NCI-H82 treated with DMSO at 0.1 percent for 48 hours (cell line): ENCODE data around the gene MINK1.
"Not testable (repeated sequence)": the region's sequence is repeated elsewhere in the genome, so short reads cannot be mapped to it uniquely, and the experiment has no call there.

Source experiments
- DNase-seq: peaks from one replicate; lab custom pipeline; 2025; ENCODE audit not compliant: unreplicated experiment; lab: John Stamatoyannopoulos, UW

The MINK1 gene

DNA sequence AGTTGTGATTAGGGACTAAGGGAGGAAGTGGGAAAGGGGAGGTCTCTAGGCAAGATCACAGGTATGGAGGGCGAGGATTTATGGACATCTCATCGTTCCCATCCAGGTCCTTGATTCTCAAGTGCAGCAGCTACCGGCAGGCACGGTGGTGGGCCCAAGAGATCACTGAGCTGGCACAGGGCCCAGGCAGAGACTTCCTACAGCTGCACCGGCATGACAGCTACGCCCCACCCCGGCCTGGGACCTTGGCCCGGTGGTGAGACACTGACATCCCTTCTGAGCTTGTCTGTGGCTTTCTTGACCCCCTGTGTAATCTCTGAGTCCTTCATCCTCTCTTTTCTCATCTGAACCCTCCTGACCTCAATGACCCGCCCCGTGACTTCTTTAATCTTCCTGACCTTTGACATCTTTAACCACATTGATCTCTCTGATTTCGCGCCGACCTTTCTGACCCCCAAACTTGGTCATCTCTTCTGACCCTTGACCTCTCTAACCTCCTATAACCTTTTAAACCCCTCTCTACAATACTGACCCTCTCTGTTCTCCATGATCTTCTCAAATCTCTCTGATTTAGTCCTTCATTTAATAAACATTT lies 22.3 kb upstream of the MINK1 start:
- no peak for DNase-seq

DNA sequence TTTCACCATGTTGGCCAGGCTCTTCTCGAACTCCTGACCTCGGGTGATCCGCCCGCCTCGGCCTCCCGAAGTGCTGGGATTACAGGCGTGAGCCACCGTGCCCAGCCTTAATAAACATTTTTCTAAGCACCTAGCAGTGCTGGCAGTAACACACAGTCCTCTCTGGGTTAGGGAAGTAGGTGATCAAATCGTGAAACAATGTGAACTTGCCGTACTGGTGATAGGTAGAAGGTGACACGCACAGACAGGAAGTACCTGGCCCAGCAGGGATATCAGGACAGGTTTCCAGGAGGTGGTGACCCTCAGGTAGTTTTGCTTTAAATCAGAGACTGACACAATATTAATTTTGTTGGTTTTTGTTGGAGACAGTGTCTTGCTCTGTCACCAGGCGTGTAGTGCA lies 21.7 kb upstream of the MINK1 start:
- no peak for DNase-seq

DNA sequence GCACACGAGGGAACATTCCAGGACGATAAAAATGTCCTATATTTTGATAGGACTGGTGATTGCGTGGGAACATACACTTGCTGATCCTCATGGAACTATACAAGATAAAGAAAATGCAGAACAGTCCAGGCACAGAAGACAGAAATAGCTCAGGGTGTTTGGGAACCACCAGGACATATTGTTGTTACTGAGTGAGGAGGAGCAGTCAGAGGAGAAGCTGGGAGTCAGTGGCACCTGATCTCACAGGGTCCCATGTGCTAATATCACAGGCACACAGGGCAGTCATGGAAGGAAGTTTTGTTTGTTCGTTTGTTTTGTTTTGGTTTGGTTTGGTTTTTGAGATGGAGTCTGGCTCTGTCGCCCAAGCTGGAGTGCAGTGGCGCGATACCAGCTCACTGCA lies 20.4 kb upstream of the MINK1 start:
- DNase-seq, result no peak

DNA sequence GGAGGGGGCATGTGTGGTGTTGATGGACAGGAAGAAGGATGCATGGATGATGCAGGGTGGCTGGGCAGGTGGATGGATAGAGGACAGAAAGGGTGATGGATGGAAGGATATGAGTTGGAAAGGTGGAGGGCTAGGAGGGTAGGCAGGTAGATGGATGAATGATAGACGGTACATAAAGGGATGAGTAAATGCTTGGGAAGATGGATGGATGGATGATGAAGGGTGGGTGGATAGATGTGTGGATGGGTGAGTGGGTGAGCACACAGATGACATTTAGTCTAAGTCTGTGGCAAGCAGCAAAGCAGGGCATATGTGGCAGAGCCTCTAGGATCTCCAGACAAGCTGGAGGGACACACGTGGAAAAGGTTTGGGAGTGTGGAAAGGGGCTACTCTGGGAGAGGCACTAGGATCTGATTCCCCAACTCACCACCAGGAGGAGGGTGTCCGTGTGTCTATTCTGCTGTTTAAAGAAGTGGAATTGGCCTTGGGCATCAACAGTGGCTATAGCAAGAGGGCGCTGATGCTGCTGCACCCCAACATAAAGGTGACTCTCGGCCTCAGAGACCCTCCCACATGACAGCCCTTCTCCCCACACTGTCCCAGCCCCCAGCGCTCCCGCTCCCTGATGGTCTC lies 18.0 kb upstream of the MINK1 start:
- DNase-seq, result no peak

DNA sequence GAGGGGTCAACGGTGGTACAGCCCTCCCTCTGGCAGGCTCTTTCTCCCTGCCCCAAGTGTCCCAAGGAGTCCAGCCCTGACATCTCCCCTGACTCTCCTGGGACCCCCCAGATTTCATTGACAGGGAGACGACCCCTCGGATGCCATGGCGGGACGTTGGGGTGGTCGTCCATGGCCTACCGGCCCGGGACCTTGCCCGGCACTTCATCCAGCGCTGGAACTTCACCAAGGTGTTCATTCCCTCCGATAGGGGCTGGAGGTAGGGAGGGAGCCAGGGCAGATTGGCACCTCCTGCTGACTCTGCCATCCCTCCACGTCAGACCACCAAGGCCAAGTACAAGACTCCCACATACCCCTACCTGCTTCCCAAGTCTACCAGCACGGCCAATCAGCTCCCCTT lies 16.3 kb upstream of the MINK1 start:
- DNase-seq, result no peak

DNA sequence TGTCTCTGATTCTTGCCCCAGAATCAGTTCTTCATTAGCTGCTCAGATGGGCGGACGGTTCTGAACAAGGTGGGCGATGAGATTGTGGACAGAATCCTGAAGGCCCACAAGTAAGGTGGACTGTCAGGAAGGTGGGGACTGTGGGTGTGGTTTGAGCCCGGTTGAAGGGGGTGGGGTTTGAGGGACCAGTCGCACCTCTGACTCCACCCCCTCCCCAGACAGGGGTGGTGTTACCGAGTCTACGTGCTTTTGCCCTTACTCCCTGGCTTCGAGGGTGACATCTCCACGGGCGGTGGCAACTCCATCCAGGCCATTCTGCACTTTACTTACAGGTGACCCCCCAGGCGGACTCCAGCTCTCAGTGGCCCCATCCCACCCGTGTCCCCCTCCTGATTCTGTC lies 14.9 kb upstream of the MINK1 start:
- DNase-seq, result no peak

DNA sequence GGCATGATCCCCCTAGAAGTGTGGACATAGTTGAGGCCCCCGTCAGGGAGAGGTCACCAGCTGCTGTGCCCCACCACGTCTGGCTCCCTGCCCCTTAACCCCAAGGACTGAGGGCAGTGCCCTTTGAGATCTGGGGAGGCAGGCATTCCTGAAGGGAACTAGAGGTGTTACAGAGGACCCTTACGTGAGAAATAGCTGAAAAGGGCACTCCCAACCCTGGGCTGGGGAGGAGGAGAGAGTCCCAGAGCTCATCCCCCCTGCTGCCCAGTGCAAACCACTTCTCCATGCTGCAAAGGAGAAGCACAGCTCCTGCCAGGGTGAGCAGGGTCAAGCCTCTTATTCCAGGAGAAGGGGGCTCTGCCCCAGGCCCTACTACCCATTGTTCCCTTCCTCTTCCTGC lies 10.3 kb upstream of the MINK1 start:
- DNase-seq, result no peak

DNA sequence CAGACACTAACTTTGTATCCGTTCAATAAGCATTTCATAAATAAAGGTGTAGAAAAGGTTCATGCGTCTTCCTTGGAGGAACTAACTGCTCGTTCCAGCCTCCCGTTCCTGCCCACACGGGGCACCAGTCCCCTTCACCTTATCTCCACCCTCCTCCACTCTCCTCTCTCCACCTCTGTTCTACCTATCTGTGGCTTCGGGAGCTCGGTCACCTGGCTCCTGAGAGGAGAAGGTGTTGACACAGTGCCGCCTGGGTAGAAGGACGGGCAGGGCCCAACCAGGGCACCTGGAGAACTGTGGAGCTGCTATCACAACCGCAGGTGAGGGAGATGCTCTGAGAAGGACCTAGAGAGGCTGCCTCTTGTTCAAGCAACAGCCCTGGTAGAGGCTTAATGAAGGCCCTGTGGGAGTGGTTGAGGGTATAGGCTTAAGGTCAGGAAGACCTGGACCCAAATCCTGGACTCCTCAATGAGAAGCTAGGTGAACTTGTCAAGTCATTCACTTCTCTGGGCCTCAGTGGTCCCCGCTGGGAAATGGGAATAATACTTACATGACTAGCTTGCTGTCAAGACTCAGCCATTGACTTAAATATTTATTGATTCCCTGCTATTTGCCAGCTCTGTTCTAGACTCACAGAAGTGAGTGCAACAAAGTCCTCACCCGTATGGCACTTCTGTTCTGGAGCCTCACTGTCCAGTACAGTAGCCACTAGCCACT lies 9.6 kb upstream of the MINK1 start:
- no peak for DNase-seq

DNA sequence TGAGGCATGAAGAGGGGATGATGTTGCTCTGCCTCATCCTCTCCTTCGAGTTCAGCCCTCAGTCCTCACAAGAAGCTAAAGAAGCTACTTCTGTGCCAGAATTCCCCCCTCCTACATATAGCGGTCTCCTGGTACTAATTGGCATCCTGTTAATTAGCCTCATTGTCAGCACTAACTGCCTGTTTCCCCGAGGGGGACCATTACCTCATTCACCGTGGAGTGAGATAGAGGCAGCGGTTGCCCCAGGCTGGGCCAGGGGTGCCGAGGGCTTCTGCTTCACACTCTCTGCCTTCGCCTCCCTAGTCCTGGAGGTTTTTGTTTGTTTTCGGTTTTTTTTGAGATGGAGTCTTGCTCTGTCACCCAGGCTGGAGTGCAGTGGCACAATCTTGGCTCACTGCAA lies 5.7 kb upstream of the MINK1 start:
- DNase-seq, result no peak

DNA sequence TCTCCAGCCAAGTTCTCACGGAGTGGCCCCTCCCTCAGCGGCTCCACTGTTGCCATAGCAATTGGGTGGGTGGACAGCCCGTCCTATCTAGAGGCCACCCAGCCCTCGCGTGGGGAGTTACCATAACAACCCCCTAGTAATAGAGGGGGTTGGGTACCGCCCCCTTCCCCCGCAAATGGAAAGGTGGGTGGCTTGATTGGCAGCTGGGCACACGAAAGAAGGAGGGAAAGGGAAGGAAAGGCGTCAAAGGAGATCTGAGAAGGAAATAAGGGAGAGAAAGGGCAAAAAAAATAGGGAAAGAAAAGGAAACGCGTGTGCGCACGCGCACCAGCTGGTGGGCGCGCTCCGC lies 337 bp upstream of the MINK1 start:
- DNase-seq, result not testable (repeated sequence)

DNA sequence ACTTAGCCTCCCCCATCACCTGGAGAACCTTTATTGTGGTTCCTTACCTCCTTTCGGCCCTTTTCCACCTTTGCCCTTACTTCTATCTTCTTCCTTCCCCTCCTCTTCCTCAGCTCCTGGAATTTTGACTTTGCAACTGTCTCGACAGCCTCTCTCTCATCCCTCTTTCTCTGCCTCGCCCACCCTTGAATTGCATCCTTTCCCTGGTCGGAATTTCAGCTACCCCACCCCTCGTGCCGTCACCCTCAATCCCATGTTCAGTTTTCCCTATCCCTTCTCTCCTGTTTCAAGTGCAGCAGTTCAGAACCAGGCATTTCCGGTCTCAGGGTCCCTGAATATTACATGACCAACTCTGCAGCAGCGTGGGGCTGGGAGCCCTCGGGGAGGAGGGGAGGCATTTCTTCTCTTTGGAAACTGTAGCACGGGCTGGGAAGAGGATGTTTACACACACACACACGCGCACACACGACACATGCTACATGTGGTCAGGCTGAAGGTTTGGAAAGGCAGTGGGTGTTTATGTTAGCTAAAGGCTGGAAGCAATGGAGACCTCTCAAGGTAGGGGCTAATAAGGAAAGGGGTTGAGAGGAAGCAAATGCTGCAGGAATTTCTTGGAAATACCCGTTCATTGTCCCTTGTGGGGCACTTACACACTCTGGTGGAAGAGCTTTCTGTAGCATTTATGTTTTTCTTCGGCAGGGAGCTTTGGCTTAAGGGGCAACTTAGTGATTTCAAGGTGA lies 971 bp downstream of the MINK1 start:
- DNase-seq, result peak; percentile 36

DNA sequence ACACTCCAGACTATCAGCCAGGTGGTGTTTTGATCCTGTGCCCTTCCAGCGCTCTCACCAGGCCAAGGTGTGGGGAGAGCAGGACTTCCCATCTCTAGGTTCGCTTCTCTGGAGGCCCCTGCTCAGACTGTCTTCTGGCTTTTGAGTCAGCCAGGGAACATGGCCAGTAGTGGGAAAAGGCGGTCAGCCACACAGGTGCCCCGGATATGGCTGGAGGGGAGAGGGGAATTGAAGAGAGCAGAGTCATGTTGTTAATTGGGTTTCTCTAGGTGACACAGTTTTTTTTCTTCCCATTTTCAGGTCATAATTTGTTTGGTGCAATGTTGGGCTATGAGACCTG lies 1.5 kb downstream of the MINK1 start:
- DNase-seq, result no peak

DNA sequence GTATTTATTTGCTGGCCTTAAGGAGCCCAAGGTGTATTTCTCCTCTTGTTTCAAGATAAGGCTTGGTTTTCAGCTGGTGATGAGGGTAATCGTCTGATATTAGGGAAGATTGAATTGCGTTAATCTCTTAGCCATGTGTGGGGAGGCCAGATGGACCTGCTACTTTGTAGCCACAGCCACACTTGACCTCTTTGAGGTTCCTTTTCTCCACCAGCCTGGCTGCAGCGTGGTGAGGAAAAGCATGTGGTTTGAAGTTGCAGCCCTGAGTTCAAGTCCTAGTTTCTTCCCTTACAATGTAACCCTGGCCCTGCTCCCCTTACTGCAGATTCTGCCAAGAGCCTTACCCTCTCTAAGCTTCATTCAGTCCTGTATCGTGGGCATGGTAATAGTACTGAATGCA lies 3.1 kb downstream of the MINK1 start:
- peak; percentile 89 for DNase-seq

DNA sequence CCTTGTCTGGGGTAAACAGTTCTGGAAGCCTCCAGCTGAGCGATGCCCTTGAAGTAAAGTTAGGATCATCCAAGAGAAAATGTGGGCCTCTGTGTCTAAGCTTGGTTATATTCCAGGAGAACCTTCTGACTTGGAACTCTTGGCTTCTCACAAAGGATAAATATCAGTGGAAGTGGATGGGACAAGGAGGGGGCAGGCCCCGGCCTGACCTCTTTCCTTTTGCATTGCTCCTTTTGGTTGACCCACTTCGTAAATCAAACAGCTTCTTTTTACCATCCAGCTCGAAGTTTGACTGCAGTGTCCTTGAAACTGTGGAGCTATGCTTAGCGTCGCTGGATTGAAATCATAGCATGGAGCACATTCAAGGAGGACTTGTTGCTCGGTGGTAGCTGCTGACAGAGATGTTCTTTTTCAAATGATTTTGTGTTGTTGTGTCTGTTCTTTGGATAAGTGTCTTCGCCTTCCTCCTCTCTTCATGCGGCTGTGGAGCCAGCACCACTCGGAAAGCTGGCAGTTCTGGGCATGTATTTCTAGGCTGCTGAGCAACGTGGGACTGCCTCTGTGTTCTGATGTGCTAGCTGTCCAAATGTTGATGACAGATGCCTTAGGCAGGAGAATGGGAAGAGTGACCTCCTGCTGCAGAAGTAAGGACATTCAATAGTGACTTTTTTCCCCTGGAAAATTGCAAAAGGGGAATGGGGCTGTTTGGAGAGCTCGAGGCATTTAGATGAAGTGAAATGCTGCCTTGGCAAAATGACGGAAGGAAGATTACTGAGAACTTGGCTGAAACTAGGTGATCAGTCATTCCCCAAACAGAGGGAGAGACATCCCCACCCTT lies 4.5 kb downstream of the MINK1 start:
- DNase-seq, result no peak

DNA sequence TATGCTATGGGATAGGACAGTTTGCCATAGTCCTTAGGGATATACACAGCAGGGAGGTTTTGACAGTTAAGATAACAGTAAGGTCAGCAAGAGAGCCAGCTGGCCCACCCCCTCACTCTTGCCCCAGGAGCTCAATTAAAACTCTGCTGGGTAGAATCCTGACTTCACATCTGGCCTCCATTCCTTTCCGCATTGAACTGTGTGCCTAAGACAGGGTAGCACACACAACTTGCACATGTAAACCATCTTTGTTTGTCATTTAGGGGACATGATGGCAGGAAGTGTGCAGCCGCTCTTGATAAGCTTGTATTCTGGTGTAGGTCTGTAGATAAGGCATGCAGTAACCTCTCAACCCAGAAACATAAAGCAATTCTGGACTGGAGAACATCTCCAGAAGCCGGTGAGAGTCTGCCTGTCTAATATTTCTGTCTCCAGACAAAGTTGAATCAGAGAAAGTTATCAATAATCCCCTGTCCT lies 5.2 kb downstream of the MINK1 start:
- no peak for DNase-seq

DNA sequence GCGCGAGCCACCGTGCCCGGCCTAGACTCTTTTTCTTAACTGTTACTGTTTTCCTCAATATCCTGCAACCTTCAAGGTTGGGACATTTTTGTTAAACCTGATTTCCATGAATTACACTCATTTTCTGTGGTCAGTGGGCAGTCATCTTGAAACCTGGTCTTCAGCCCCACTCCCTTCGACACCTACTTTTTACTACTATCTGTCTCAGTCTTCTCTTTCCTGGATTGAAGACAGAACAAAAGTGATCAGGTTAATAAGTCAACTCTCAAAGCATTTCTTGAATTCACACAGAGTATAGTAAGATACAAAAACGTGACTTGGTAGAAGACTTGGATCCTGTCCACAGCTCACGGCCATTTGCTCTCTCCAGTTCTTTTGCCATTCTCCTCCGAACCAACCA lies 6.1 kb downstream of the MINK1 start:
- DNase-seq, result no peak

DNA sequence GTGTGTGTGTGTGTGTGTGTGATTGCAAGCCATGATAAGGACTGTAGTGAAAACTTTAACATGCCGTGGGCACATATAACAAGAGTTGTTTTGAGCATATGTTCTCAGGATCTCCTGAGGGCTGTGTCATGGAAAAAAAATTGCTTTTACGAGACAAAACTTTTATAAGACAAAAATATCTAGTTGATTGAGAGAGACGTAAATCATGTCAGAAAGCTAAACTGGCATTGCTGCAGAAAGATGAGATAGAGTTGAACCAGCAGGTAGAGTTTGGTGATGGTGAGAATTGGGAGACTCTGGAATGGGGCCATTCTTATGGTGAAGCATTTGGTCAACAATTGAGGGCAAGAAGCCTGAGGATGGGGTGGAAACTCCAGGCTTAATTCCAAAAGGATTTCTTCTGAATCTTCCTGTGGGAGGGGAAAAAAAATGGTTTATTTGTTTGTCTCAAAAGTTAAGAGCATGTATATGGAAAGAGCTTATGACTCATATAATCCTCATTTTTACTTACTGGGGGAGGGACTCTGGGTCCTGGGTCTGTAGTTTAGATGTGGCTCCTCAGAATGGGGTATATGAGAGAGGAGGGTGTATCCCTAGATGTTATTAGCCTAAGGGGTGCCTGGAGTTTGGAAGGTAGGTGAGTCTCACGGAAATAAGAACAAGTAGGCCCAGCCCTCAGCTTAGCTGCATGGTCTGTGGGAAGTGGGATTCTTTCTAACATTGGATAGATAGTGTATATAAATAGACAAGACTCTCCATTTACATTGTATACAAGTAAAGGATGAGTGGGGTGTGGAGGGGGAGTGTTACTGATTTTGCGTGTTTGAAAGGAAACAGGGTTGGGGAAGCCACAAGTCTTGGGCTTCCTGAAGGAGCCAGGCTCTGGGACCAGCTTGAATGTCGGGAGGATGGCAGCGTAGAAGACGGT lies 7.1 kb downstream of the MINK1 start:
- no peak for DNase-seq

DNA sequence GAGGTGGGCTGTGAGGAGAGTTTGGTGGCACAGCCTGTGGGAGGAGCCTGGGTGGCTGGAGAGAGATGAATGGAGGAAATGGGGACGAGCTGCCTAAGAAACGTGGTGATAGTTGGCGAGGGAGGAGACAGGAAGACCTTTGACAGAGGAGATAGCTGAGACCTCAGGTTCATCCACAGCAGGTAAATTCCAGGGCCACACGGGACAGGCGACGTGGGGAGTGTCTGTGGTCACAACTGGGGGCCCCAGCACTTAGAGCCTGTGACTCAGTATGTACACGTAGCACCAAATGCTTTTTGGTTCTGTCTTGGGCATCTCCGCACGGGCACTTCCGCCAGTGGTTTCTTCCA lies 7.7 kb downstream of the MINK1 start:
- DNase-seq, result no peak

DNA sequence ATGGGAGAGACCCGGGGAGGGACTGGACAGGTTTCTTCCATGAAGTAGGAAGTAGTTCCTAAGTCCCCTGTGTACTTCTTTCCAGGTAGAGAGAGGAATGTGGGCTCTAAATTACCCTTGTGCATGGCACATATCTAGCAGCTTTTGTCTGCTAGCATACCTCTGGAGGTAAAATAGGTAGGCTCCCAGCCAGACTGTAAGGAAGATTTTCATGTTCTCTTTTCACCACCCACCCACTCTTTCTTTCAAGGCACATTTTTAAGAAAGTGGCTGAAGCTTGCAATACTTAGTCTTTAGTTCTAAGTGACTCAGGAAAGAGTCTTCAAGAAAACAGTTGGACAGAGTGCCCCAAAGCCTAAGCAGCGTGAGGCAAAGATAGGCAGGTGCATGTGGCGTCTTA lies 9.2 kb downstream of the MINK1 start:
- DNase-seq, result no peak

DNA sequence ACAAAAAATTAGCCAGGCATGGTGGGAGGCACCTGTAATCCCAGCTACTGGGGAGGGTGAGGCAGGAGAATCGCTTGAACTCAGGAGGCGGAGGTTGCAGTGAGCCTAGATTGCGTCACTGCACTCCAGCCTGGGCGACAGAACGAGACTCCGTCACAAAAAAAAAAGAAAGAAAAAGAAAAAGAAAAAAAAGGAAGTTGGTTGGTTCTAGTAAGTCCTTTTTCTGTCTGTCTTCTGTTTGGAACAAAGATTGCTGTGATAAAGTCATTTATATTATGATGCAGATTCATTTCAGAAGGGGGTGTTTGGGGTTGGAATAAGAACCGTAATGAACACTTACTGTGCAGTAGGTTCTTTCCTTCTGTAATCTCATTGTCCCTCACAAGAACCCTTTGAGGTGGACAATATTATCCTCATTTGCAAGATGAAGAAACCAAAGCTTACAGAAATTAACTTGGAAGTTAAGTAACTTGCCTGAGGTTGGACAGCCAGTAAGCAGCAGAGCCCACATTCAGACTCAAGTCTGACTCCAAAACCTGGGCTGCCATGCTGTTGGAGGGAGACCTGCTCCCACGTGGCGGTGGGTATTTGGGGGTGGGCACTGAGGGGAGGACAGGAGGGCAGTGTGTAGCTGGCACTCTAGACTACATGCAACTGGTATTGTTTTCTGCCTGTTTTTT lies 10.3 kb downstream of the MINK1 start:
- DNase-seq, result no peak
